ENCODE data around the gene BANP.

DNA sequence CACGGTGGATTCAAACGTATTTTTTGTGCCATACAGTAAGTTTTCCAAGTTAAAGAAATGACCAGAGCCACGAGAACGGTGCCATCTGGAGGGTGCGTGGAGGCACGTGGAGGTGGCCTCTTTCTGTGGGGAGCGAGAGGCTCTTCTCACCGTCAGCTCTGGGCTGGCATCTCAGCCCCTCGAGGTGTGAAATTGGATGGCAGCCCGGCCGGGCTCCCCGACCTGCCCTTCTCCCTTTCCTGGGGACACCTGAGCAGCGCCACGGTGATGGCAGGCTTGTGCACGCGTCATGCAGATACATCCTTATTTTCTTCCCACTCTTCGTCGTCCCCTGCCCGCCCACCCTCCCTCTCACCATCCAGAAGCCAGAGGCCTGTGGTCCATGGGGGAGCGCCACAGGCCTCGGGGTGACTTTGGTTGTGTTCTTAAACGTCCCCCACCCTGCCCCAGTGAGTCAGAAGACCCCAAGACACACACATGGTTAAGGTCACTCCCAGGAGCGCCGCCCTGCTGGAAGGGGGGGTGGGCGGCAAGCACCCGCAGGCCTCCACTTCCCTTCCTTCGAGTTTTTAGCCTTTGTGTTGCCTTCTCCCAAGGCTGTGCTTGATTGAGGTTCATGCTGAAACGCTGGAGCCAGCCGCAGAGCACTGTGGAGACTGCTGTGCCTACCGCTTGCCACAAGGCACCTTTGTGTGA is 109.4 kb downstream of the BANP start:
- no peak for TF ChIP-seq YY1 (tag by site-specific recombination; IDR thresholded peaks at IDR 0.05)
- no peak for TF ChIP-seq GLIS1 (tag by site-specific recombination; IDR thresholded peaks at IDR 0.05)
- no peak for TF ChIP-seq REST (tag by site-specific recombination; IDR thresholded peaks at IDR 0.05)
- TF ChIP-seq ZBTB49 (tag by site-specific recombination; IDR thresholded peaks at IDR 0.05; ENCODE audit: low read depth) = no peak
- no peak for TF ChIP-seq ZNF692 (tag by site-specific recombination; IDR thresholded peaks at IDR 0.05)
